Psoas muscle (tissue), 8 donors: Measurements from ENCODE around the gene SPANXN2. TPM values are rescaled to one million over a fixed set of nuclear protein-coding genes. Genes with fewer than 3 reads are reported as not detected.
A peak's percentile ranks its signal among the peaks of the same experiment; 100 is the strongest.
"Not testable (repeated sequence)": the region's sequence is repeated elsewhere in the genome, so short reads cannot be mapped to it uniquely, and the experiment has no call there.

Source experiments
- ATAC-seq, 4 donors: fragments of 200-7000 bp; cut with Tn5 transposase; one replicate each; pipeline ENCODE4 v1.9.1; 2020; ENCODE audit warnings: moderate library complexity in 3 of 4, mild to moderate bottlenecking in 2 of 4
- DNase-seq, 2 donors: peaks; one replicate each; pipeline ENCODE4 v3.0.0-alpha.2; 2020
- H3K27ac ChIP-seq: fragments of 200-600 bp; one replicate; pipeline ENCODE4 v1.8.0; 2022
- H3K27me3 ChIP-seq, 3 donors: fragments of 200-600 bp in 1 of 3; one replicate each; pipeline versions ENCODE4 v1.6.1 to v1.8.0; 2013 to 2022; ENCODE audit warnings: low read length in 2 of 3, mild to moderate bottlenecking in 2 of 3, moderate library complexity in 1 of 3; ENCODE audit not compliant: insufficient read depth in 3 of 3
- H3K36me3 ChIP-seq, 2 donors: fragments of 200-600 bp in 1 of 2; one replicate each; pipeline versions ENCODE4 v1.6.1 to v1.8.0; 2013 to 2022; ENCODE audit warnings: low read depth in 1 of 2, mild to moderate bottlenecking in 1 of 2, moderate library complexity in 1 of 2; ENCODE audit not compliant: insufficient read depth in 1 of 2
- H3K4me1 ChIP-seq: fragments of 200-600 bp; one replicate; pipeline ENCODE4 v1.8.0; 2022
- H3K4me3 ChIP-seq: fragments of 200-600 bp; one replicate; pipeline ENCODE4 v1.8.0; 2022; ENCODE audit warnings: mild to moderate bottlenecking
- H3K9me3 ChIP-seq: fragments of 200-600 bp; one replicate; pipeline ENCODE4 v1.8.0; 2022
- WGBS, 3 donors: extraction: QIAGEN DNeasy Blood & Tissue Kit; methylation state at CpG; one replicate each; pipeline versions ENCODE4 v1.1.6 to v1.1.7; 2013; 5-methylcytosine and 5-hydroxymethylcytosine counted together
- intact Hi-C, 2 donors: fragments of 100-400 bp; cut with DNase I; formaldehyde crosslinking; loops; one replicate each; pipeline versions ENCODE4 v1.11.0 to v1.14.2; 2022
- long read RNA-seq, 2 donors: library from polyadenylated mRNA; unstranded; transcript quantifications; one replicate each; pipeline ENCODE4 v2.0.0, GENCODE V29; 2021
- polyA plus RNA-seq, 3 donors: library from polyadenylated mRNA; stranded (reverse); fragments of 200-250 nt; gene quantifications; one replicate each; pipeline ENCODE4 v1.2.3, GENCODE V29; 2013
- total RNA-seq, 4 donors: library from RNA; stranded (reverse); fragmentation: NEBNext Ultra II Directional in 2 of 4; extraction: Animal tissue kit (Norgen Biotek cat#: 25700) in 2 of 4; gene quantifications; one replicate each; pipeline versions ENCODE4 v1.2.1 to v1.2.4, GENCODE V29; 2021 to 2023
- TF ChIP-seq, protein P1 (sequence below): fragments of 200-600 bp; IDR thresholded peaks from one replicate; pipeline ENCODE4 v1.8.0; 2022; ENCODE audit warnings: antibody characterized with exemption
- donor health status: healthy with polysubstance abuse.
- donor health status: DM: no; HTN: no; CAD: no; lungs with moderate emphysema.
- donor health status: Bipolar disorder and iron deficiency.
- donor health status: healthy.
- donor health status: DM: yes; HTN: yes; CAD: no.
- donor health status: DM: no; HTN: no; CAD: no.
- donor health status: DM: no; HTN: no; CAD: no.
- donor health status: DM: yes; HTN: yes; CAD: no.

Gene SPANXN2, protein sequence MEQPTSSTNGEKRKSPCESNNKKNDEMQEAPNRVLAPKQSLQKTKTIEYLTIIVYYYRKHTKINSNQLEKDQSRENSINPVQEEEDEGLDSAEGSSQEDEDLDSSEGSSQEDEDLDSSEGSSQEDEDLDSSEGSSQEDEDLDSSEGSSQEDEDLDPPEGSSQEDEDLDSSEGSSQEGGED
- total RNA-seq (not detected), polyA plus RNA-seq (not detected)
- long read RNA-seq, donor 1, result 0 reads
- long read RNA-seq, donor 2, result 0 reads

DNA sequence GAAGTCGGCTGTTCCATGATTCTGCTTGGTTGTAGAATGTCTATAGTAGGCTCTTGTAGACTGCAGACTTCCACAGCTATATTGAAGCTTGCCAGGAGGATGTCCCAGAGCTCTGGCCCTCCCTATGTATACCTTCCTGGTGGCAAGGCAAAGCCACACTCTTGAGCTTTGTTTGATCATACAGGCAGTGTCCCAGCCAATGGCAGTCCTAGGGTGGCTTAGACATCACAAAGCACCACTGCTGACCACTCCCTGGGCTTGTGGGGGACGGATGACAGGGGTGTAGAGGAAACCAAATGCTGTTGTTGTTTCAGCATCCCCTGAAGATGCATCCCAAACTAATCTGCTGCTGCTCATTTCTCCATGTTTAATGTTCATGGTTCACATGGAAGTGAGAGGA, at the start of gene SPANXN2:
Gene SPANXN2, minus strand, starts transcription at position 101 of the 400 bp plus-strand sequence. Its CDS starts 84 bp downstream, at position 17.
- 21 to 50% (median 48%) methylated on average over 2 of the region's 2 CpGs for WGBS, 3 donors
- H3K36me3 ChIP-seq, ATAC-seq, DNase-seq, H3K27ac ChIP-seq, H3K4me3 ChIP-seq, intact Hi-C loops, H3K27me3 ChIP-seq, H3K9me3 ChIP-seq, H3K4me1 ChIP-seq: not testable (repeated sequence)

DNA sequence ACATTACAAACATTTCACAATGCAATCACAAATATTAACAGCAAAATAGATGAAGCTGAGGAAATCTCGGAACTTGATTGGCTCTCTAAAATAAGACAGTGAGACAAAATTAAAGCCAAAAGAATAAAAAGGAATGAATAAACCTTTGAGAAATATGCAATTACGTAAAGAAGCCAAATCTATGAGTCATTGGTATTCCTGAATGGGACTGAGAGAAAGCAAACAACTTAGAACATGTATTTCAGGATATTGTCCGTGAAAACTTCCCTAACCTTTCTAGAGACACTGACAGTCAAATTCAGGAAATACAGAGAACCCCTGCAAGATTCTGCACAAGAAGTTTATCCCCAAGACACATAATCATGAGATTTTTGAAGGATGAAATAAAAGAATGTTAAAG, 48.4 kb upstream of the SPANXN2 start:
- Histone ChIP-seq H3K9me3 (no peaks in the 10 kb centered on the region), H3K4me3 (no peak overlapping the region), H3K4me1 (no peaks in the 10 kb centered on the region), H3K27ac (no peak overlapping the region), H3K36me3 (no peaks in the 10 kb centered on the region), H3K27me3 (no peaks in the 10 kb centered on the region)
- WGBS, 3 donors, result 65 to 78% (median 74%) methylated on average over 3 of the region's 3 CpGs
- DNase-seq (no peak), ATAC-seq (no peak)
- TF ChIP-seq, protein P1, sequence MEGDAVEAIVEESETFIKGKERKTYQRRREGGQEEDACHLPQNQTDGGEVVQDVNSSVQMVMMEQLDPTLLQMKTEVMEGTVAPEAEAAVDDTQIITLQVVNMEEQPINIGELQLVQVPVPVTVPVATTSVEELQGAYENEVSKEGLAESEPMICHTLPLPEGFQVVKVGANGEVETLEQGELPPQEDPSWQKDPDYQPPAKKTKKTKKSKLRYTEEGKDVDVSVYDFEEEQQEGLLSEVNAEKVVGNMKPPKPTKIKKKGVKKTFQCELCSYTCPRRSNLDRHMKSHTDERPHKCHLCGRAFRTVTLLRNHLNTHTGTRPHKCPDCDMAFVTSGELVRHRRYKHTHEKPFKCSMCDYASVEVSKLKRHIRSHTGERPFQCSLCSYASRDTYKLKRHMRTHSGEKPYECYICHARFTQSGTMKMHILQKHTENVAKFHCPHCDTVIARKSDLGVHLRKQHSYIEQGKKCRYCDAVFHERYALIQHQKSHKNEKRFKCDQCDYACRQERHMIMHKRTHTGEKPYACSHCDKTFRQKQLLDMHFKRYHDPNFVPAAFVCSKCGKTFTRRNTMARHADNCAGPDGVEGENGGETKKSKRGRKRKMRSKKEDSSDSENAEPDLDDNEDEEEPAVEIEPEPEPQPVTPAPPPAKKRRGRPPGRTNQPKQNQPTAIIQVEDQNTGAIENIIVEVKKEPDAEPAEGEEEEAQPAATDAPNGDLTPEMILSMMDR, result no peak
- intact Hi-C loops, result no loop called here

DNA sequence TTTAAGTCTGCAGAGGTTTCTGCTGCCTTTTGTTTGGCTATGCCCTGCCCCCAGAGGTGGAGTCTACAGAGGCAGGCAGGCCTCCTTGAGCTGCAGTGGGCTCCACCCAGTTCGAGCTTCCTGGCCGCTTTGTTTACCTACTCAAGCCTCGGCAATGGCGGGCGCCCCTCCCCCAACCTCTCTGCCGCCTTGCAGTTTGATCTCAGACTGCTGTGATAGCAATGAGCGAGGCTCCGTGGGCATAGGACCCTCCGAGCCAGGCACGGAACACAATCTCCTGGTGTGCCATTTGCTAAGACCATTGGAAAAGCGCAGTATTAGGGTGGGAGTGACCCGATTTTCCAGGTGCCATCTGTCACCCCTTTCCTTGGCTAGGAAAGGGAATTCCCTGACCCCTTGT, 47.2 kb upstream of the SPANXN2 start:
- peak in 1 of 2 donors; percentile 26 for DNase-seq
- ATAC-seq, H3K27ac ChIP-seq, intact Hi-C loops, H3K9me3 ChIP-seq, H3K36me3 ChIP-seq, H3K27me3 ChIP-seq, H3K4me3 ChIP-seq, H3K4me1 ChIP-seq: not testable (repeated sequence)
- 90 to 96% (median 92%) methylated on average over 4 to 11 of the region's 12 CpGs for WGBS, 3 donors

DNA sequence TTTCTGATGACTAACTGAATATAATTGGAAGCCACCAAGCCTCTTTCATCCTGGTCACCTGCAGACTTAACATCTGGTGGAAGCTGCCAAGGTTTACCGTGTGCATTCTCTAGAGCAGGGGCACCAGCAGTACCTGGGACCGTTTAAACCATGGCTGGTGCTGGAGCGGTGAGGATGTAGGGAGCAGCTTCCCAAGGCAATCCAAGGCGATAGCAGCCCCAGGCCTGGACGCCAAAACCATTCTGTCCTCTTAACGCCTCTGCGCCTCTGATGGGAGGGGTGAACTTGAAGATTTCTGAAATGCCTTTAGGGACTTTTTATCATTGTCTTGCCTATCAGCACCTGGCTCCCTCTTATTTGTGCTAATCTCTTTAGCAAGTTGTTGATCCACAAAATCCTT, 37.3 kb upstream of the SPANXN2 start:
- H3K4me3 ChIP-seq, result no peak overlapping the region
- no peaks in the 10 kb centered on the region for H3K4me1 ChIP-seq
- H3K27me3 ChIP-seq, result no peaks in the 10 kb centered on the region
- WGBS, 3 donors, result 86 to 94% (median 87%) methylated on average over 7 of the region's 7 CpGs
- ATAC-seq (no peak), DNase-seq (no peak)
- no peak overlapping the region for H3K27ac ChIP-seq
- TF ChIP-seq, protein P1, result no peak
- H3K9me3 ChIP-seq, result no peaks in the 10 kb centered on the region
- no peaks in the 10 kb centered on the region for H3K36me3 ChIP-seq
- intact Hi-C loops, result no loop called here

DNA sequence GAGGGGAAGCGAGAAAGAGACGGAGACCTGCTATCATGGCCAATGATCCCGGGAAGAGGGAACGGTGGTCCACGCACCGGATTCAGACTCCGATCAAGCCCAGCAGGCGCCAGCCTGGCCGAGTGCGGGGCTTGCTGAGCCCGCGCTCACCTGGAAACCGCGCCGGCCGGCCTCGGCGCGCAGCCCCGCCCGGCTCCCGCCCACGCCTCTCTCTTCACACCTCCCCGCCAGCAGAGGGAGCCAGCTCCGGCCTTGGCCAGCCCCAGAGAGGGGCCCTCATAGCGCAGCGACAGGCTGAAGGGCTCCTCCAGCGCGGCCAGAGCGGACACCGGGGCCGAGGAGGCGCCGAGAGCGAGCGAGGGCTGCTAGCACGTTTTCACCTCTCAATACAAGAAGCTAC, 36.8 kb upstream of the SPANXN2 start:
- H3K36me3 ChIP-seq, result no peaks in the 10 kb centered on the region
- H3K27ac ChIP-seq, result no peak overlapping the region
- H3K4me3 ChIP-seq, result no peak overlapping the region
- 87 to 94% (median 94%) methylated on average over 35 to 37 of the region's 37 CpGs for whole genome bisulfite sequencing, 3 donors
- no peaks in the 10 kb centered on the region for H3K27me3 ChIP-seq
- DNase-seq (no peak), ATAC-seq (no peak)
- TF ChIP-seq, protein P1, result no peak
- no peaks in the 10 kb centered on the region for H3K4me1 ChIP-seq
- no peaks in the 10 kb centered on the region for H3K9me3 ChIP-seq
- intact Hi-C loops, result no loop called here

DNA sequence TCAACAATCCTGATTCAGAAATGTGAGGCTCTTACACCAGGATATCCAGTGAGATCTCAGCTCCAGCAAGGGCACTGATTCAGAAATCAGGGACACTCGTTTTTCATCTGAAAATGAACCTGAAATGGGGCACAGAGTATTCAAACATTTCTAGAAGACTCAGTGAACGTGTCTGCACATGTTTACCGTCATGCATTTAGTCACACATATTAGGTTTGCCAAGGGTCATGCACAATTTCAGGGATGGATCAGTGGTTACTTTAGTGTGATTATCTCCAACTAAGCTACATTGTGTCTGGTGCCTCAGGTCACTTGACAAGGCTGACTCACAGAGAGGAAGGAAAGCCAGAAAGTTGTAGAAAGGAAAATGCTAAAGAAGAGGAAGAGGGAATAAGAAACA, 33.6 kb upstream of the SPANXN2 start:
- H3K27ac ChIP-seq, result no peak overlapping the region
- ATAC-seq (no peak), DNase-seq (no peak)
- H3K4me3 ChIP-seq, result no peak overlapping the region
- no peaks in the 10 kb centered on the region for H3K36me3 ChIP-seq
- 19 to 26% (median 22%) methylated on average over 3 of the region's 3 CpGs for WGBS, 3 donors
- H3K9me3 ChIP-seq, result no peaks in the 10 kb centered on the region
- H3K27me3 ChIP-seq, result no peaks in the 10 kb centered on the region
- TF ChIP-seq, protein P1, result no peak
- H3K4me1 ChIP-seq, result no peaks in the 10 kb centered on the region
- intact Hi-C loops, result no loop called here
